ENCODE results near the gene HADHB.

GRCh38 chr2:26276484-26277227 is 31.9 kb downstream of the HADHB start:
- TF ChIP-seq CTCF (conservative IDR thresholded peaks at IDR 0.05) (no peak), EZH2 (IDR thresholded peaks at IDR 0.05; ENCODE audit: low read depth) (no peak)
